ENCODE results near the gene MSI2. TPM values are rescaled to one million over a fixed set of nuclear protein-coding genes. Genes with fewer than 3 reads are reported as not detected.

The MSI2 gene
- total and polyA plus RNA-seq, 2 experiments from 2014 or later, result 18.9 to 41.8 TPM

GRCh38 chr17:57578608-57579225 is 322.4 kb downstream of the MSI2 start:
- no peak overlapping the region for H3K4me2 ChIP-seq
- no peak overlapping the region for H3K27ac Mint-ChIP-seq
- H3K9me2 ChIP-seq (ENCODE audit: insufficient read depth), result no peaks in the 10 kb centered on the region
- no peak for DNase-seq (ENCODE audit: low spot score)
- no peak overlapping the region for H3K4me3 Mint-ChIP-seq
- TF ChIP-seq ETS1 (IDR thresholded peaks at IDR 0.05) (no peak), ZNF462 (CRISPR knock-in tag; IDR thresholded peaks at IDR 0.05) (no peak), ZNF114 (CRISPR knock-in tag; IDR thresholded peaks at IDR 0.05) (no peak), POLR2AphosphoS5 (IDR thresholded peaks at IDR 0.05; ENCODE audit: low read depth) (no peak), EZH2phosphoT487 (IDR thresholded peaks at IDR 0.05; ENCODE audit: unreplicated experiment) (no peak), NANOG (IDR thresholded peaks at IDR 0.05; ENCODE audit: borderline replicate concordance) (no peak), EZH2 (IDR thresholded peaks at IDR 0.05; ENCODE audit: low read depth, unreplicated experiment) (no peak), ZNF331 (CRISPR knock-in tag; IDR thresholded peaks at IDR 0.05; ENCODE audit: low read depth) (no peak), JUNB (IDR thresholded peaks at IDR 0.05; ENCODE audit: unreplicated experiment) (no peak), CREB1 (CRISPR knock-in tag; IDR thresholded peaks at IDR 0.05; ENCODE audit: low read depth) (no peak), REST (IDR thresholded peaks at IDR 0.05; ENCODE audit: unreplicated experiment) (no peak), STAT1 (IDR thresholded peaks at IDR 0.05; ENCODE audit: unreplicated experiment) (no peak), CTCF (conservative IDR thresholded peaks at IDR 0.05; ENCODE audit: low read depth in 2 of 2) (no peak)
- H3K79me2 ChIP-seq (replicated peaks; ENCODE audit: insufficient read depth), result no peaks in the 10 kb centered on the region
- peaks cover 3% of the 10 kb centered on the region for H3K27me3 Mint-ChIP-seq (ENCODE audit: insufficient read depth, low read depth, poor library complexity)
- H4K20me1 ChIP-seq (replicated peaks; ENCODE audit: insufficient read depth), result no peaks in the 10 kb centered on the region
- peaks cover 15% of the 10 kb centered on the region for H3K4me1 ChIP-seq (ENCODE audit: insufficient read depth)
- H3K36me3 Mint-ChIP-seq (ENCODE audit: low read depth), result no peaks in the 10 kb centered on the region
- no peak overlapping the region for H2AFZ ChIP-seq
- H3K4me3 ChIP-seq, result no peak overlapping the region
- H3K27ac ChIP-seq (ENCODE audit: low read depth), result no peak overlapping the region
- no peaks in the 10 kb centered on the region; the same call in 2 of the 3 replicates for H3K9me3 Mint-ChIP-seq
- H3K4me1 Mint-ChIP-seq, result peaks cover 34% of the 10 kb centered on the region
- H3K27me3 ChIP-seq (ENCODE audit: insufficient read depth), result no peaks in the 10 kb centered on the region
- H3K36me3 ChIP-seq (ENCODE audit: insufficient read depth), result no peaks in the 10 kb centered on the region
- ATAC-seq, result no peak
- H3F3A ChIP-seq (replicated peaks; ENCODE audit: low read depth), result no peaks in the 10 kb centered on the region

Data from GM23338 (cell line).